GM03348 (cell line): ENCODE data around the gene ZNF695.
"Not testable (repeated sequence)": the region's sequence is repeated elsewhere in the genome, so short reads cannot be mapped to it uniquely, and the experiment has no call there.

Experiments used
- DNase-seq: peaks from one replicate; pipeline ENCODE4 v3.0.0; 2012; ENCODE audit warnings: low spot score

ZNF695 gene

DNA sequence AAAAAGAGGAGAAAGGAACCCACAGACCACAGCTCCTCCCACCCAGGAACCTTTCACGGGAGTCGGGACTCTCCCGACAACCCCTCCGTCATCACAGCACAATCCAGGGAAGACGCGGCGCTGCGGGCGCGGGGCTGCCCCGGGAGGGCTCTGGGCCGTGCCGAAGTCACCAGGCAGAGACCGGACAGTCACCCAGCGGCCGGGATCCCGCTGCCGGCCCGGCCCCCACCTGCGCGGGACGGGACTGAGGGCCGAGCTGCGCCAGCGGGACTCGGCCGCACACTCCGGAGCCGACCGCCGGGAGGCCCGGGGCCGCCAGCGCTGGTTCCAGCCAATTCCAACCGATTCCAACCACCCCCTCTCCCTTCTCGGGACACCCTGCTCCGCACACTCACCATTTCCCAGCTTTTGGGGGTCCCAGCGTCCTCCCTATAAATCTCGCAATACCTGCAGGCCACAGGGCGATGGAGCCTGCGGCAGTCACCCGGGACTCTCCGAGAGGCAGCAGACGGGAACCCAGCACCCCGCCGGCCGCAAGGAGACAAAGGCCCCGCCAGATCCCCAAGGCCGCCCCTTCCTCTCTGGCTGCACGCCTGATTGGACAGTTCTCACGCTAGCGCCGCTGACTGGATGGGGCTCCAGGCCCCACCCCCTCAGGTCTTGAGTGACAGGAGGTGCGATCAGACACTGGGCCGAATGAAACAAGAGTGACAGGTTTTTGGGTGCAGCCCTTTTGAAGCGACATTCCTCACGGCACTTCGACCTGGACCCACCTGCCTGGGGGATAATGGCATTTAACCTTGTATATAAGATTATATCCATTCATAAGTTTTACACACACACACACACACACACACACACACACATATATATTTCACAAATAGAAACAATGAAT lies at the start of gene ZNF695:
TSS of gene ZNF695 (minus strand) at position 547 of the 895 bp plus-strand sequence. CDS start at position 398, 149 bp downstream.
- peak; percentile 94 for DNase-seq

DNA sequence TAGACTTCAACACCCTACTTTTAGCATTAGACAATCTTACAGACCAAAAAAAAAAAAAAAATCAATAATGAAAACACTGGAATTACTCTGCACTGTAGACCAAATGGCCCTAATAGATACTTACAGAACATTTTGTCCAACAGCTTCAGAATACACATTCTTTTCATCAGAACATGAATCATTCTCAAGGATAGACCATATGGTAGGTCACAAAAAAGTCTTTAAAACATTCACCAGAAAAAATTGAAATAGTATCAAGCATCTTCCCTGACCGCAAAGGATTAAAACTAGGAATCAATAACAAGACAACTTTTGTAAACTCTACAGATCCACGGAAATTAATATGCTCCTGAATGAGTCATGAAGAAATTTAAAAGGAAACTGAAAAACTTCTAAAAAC lies 48.2 kb upstream of the ZNF695 start:
- DNase-seq: no peak

DNA sequence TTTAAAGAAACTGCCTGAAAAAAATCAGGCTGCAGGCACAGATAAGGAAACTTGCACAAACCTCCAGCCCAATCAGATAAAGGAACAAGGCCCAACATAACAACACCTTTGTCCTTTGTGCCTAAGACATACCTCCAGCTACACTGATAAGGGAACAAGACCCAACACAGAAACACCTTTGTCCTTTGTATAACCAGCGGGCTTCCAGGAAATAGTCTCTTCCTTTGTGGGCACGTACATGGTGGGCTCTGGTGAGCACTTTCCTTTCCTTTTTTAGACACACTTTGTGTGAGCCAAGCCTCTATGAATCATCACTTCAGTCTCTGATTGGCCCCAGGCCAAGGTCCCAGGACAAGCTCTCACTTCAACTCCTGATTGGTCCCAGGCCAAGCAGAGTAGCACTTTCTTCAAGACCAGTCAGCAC lies 47.1 kb upstream of the ZNF695 start:
- DNase-seq: no peak

DNA sequence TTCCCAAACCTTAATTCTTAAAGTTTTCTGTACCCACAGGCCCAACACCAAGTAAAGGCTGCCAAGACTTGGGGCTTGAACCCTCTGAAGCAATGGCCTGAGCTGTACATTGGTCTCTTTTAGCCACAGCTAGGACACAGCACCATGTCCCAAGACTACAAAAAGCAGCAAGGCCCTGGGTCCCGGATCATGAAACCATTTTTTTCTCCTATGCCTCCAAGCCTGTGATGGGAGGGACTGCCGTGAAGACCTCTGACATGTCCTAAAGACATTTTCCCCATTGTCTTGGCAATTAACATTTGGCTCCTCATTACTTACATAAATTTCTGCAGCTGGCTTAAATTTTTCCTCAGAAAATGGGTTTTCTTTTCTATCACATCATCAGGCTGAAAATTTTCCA lies 39.8 kb upstream of the ZNF695 start:
- no peak for DNase-seq

DNA sequence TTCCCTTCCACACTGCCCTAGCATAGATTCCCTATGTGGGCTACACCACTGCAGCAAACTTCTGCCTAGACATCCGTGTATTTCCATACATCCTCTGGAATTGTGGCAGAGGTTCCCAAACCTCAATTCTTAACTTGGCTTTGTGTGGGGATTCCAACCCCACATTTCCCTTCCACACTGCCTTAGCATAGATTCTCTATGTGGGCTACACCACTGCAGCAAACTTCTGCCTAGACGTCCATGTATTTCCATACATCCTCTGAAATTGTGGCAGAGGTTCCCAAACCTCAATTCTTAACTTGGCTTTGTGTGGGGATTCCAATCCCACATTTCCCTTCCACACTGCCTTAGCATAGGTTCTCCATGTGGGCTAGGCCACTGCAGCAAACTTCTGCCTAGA lies 39.4 kb upstream of the ZNF695 start:
- no peak for DNase-seq

DNA sequence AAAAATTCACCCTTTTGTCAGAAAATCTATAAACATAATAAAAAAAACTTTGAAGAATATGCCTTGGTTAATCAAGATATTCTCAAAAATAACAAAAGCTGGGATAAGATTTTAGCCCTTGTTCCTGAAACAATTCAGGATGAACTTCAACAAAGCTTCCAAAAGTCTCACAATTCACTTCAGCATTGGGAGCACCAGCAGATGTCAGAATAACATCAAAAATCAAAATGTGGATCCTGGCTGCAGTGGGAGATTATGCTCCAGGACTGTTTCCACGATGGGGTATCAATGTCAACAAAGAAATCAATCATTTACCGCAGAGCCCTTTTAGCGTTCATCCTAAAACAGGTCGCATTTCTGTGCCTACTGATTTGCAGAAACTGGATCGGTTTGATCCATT lies 35.5 kb upstream of the ZNF695 start:
- DNase-seq: no peak

DNA sequence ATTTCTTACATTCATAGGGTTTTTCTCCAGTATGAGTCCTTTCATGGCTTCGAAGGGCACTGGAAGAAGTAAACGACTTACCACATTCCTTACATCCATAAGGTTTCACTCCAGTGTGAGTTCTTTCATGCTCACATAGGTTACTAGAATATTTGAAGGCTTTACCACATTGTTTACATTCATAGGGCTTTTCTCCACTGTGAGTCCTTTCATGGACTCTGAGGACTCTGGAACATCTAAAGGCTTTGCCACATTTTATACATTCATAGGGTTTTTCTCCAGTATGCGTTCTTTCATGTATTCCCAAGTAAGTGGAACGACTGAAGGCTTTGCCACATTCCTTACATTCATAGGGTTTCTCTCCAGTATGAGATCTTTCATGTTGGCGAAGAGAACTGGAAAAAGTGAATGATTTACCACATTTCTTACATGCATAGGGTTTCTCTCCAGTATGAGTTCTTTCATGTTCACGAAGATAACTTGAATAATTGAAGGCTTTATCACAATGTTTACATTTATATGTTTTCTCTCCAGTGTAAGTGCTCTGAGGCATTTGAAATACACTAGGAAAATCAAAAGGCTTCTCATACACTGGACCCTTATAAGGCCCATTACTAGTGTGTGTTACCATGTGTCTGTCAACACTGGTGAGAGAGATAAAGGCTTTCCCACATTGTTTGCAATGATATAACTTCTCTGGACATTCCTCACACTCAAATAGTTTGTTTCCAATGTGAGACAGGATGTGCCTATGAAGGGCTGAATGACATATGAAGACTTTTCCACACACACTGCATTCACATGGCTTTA lies 29.9 kb upstream of the ZNF695 start:
- no peak for DNase-seq

DNA sequence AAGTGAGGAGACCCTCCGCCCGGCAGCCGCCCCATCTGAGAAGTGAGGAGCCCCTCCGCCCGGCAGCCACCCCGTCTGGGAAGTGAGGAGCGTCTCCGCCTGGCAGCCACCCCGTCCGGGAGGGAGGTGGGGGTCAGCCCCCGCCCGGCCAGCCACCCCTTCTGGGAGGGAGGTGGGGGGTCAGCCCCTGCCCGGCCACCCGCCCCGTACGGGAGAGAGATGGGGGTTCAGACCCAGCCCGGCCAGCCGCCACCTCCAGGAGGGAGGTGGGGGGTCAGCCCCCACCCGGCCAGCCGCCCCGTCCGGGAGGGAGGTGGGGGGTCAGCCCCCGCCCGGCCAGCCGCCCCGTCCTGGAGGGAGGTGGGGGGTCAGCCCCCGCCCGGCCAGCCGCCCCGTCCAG lies 24.4 kb upstream of the ZNF695 start:
- DNase-seq: not testable (repeated sequence)

DNA sequence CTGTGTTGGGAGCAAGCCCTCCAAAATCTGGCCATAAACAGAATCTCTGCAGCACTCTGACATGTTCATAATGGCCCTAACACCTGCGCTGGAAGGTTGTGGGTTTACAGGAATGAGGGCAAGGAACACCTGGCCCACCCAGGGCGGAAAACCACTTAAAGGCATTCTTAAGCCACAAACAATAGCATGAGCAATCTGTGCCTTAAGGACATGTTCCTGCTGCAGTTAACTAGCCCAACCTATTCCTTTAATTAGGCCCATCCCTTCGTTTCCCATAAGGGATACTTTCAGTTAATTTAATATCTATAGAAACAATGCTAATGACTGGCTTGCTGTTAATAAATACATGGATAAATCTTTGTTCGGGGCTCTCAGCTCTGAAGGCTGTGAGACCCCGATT lies 16.8 kb upstream of the ZNF695 start:
- not testable (repeated sequence) for DNase-seq

DNA sequence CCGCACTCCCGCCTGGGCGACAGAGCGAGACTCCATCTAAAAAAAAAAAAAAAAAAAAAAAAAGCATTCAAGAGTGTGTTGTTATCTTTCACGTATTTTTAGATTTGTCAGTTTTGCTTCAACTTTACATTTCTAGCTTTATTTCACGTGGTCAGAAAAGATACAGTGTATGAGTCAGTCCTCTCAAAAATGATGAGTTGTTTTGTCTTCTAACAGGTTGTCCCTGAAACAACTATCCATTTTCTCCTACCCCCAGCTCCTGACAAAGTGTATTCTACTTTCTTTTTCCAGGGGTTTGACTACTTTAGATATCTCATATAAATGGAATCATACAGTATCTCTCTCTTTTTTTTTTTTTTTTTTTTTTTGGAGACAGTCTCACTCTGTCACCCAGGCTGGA lies 5.5 kb upstream of the ZNF695 start:
- DNase-seq: no peak

DNA sequence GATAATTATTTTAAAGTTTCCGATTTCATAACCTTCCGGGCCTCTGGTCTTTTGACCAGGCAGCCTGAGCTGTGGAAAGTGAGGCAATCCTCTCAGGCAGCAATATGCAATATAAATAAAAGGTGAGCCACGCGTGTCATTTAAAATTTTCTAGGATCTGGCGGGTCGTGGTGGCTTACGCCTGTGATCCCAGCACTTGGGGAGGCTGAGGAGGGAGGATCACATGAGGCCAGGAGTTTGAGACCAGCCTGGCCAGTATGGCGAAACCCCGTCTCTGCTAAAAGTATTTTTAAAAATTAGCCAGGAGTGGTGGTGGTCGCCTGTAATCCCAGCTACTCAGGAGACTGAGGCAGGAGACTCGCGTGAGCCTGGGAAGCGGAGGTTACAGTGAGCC lies 546 bp upstream of the ZNF695 start:
- no peak for DNase-seq

DNA sequence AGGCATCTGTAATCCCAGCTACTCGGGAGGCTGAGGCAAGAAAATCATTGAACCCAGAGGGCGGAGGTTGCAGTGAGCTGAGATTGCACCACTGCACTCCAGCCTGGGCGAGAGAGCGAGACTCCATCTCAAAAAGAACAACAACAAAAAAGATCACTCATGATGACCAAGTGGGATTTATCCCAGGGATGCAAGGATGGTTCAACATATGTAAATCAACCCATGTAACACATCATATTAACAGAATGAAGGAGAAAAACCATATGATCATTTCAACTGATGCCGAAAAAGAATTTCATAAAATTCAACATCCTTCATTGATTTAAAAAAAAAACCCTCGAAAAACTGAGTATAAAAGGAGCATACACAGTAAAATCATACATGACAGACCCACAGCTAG lies 3.8 kb downstream of the ZNF695 start:
- not testable (repeated sequence) for DNase-seq

DNA sequence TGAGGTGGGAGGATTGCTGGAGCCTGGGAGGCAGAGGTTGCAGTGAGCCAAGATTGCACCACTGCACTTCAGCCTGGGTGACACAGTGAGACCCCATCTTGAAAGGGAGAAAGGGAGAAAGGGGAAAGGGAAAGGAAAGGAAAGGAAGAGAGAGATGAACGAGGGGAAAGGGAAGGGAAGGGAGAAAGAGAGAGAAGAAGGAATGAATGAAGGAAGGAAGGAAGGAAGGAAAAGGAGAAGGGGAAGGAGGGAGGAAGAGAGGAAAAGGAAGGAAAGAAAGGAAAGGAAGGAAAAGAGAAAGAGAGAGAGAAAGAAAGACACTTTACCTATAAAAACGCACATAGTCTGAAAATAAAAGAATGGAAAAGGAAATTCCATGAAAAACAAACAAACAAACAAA lies 18.0 kb downstream of the ZNF695 start:
- no peak for DNase-seq

DNA sequence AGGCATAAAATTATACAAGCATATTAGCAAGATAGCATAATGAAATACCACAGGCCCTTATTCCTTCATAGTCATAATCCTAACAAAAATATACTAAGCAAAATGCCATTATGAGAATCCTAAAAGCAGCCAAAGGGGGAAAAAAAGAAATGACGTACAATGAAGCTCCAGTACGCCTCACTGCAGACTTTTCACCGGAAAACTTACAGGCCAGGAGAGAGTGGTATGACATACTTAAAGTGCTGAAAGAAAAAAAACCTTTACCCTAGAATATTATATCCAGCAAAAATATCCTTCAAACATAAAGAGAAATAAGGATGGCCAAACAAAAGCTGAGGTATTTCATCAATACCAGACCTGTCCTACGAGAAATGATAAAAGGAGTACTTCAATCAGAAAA lies 19.5 kb downstream of the ZNF695 start:
- no peak for DNase-seq

DNA sequence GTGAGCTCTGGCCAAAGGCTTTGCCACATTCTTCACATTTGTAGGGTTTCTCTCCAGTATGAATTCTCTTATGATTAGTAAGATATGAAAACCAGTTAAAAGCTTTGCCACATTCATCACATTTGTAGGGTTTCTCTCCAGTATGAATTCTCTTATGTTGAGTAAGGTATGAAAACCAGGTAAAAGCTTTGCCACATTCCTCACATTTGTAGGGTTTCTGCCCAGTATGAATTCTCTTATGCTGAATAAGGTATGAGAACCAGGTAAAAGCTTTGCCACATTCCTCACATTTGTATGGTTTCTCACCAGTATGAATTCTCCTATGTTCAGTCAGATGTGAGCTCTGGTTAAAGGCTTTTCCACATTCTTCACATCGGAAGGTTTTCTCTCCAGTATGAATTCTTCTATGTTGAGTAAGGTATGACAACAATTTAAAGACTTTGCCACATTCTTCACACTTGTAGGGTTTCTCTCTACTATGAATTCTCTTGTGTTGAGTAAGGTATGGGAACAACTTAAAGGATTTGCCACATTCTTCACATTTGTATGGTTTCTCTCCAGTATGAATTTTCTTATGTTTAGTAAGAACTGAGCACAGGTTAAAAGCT lies 20.7 kb downstream of the ZNF695 start:
- no peak for DNase-seq

DNA sequence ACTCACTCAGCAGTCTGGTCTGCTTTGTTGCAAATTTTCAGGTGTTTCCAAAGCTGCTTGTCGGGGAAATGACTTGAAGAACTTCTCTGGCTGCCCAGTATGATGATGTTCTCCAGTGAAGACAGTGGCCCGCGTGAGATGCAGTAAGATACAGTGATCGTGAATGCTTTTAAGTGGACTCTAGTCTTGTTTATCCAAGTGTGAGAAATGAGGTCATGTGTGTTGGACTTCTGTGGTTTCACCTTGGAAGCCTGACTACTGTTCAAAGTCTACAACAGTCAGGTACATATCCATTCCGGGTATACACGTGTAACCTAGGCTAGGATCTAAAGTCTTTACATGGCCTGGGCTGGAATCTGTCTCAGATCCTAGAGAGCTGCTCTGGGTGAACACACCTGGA lies 29.1 kb downstream of the ZNF695 start:
- no peak for DNase-seq

DNA sequence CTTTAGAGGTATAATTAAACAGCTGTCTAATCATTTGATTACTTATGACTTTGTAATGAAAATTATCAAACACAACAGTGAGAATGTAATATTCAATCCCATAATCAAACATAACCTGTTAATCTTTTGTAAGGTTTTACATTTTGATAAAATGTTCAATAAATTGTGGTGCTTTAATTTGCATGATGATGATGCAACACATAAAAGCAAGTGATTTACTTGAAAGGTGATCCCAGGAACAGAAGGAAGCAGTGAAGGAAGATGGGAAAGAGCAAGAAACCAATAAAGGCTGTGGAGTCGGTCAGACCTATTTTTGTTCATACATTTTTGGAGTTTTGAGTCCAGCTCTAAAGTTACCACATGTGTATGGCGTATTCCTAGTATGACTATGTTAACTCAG lies 29.6 kb downstream of the ZNF695 start:
- no peak for DNase-seq

DNA sequence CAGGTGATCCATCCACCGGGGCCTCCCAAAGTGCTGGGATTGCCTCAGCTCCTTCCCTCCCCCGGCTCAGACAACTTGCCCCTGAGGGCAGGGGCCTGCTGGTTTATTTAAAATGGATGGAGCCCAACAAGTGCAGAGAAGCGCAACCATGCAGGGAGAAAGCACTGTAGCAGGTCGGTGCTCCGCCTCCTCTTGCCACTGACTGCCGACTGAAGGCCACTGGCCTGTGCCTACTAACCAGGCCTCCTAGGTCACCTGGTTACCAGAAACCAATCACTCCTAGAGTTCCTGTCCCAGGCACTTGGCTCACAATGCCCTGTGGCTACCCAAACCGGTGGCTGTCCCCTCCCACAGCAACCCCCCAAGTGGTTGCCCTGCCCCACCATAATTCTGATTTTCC lies 35.9 kb downstream of the ZNF695 start:
- DNase-seq: no peak

DNA sequence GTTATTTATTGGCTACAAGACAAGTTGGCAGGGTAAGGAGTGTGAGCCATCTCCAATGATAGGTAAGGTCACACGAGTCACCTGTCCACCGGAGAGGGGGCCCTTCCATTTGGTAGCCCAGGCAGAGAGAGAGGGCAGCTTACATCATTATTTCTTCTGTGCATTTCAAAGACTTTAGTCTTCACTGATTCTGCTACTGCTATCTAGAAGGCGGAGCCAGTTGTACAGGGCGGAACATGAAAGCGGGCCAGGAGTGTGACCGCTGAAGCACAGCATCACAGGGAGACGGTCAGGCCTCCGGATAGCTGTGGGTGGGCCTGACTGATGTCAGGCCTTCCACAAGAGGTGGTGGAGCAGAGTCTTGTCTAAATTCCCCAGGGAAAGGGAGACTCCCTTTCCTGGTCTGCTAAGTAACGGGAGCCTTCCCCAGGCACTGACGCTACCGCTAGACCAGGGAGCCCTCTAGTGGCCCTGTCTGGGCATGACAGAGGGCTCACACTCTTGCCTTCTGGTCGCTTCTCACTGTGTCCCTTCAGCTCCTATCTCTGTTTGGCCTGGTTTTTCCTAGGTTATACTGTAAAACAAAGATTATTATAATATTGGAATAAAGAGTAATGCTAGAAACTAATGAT lies 36.7 kb downstream of the ZNF695 start:
- DNase-seq: peak; percentile 30

DNA sequence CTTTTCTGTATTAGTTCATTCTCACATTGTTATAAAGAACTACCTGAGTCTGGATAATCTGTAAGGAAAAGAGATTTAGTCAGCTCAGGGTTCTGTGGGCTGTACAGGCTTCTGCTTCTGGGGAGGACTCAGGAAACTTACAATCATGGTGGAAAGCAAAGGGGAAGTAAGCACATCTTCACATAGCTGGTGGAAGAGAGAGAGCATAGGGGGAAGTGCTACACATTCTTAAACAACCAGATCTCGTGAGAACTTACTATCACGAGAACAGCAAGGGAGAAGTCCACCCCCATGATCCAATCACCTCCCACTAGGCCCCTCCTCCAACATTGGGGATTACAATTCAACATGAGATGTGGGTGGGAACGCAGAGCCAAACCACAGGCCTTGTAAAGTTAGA lies 38.2 kb downstream of the ZNF695 start:
- no peak for DNase-seq

DNA sequence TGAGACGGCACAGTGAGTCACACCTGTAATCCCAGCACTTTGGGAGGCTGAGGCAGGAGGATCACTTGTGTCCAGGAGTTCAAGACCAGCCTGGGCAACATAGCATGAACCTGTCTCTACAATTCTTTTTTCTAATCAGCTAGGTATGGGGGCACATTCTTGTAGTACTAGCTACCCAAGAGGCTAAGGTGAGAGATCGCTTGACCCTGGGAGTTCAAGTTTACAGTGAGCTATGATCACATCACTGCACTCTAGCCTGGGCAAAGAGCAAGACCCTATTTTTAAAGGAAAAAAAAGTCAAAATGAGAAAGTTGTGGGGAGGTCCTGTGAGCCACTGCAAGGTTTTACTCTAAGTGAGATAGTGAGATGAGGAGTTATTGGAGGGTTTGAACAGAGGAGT lies 41.4 kb downstream of the ZNF695 start:
- no peak for DNase-seq

DNA sequence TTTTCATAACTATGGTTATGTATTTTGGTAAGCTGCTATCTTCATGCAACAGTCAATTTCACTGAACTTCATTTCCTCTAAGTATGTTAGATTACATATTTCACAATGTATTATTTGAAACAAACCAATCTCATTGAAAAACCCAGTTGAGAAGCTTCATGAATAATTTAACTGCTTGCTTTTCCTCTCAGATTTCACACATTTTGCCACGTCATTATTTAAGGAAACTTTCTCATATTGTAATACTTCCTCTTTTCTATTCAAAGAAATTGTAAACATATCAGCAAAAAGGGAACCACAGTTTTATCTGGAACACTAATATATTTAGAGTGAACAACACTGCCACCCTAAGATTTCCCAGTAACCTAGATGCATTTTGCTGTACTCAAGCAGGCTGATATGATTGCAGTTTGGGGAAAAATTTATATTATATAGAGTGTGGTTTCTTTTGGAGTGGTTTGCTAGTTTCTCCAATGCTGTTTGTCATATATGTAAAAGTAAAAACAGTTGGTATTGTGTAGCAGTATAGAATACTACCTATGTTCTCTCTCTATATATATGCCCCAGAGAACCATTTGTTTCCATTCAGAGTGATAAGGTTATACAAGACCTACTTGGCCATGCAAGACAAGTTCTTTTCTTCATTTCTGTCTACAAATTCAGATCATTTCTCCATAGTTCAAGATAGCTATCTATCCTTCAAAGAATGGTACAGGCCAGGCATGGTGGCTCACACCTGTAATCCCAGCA lies 47.7 kb downstream of the ZNF695 start:
- DNase-seq: no peak
